ENCODE data around the gene TAB2.

Gene TAB2

DNA sequence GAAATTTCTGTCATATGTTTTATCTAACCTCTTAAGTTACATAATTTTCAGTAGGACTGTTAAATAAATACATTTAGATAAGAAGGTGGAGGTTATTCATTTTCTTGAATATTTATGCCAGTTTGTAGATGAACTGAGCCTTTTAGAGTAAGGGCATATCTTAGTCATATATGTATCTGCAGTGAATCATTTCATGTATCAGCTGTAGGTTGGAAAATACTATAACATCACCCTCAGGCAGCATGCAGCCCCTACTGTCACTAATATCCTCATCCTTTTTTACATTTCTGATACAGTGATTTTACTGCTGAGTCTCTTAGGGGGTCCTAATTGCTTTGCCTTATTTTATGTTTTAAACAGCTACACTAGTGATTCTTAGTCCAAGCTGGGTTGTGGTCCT, 63.0 kb downstream of the TAB2 start:
- DNase-seq: no peak

DNA sequence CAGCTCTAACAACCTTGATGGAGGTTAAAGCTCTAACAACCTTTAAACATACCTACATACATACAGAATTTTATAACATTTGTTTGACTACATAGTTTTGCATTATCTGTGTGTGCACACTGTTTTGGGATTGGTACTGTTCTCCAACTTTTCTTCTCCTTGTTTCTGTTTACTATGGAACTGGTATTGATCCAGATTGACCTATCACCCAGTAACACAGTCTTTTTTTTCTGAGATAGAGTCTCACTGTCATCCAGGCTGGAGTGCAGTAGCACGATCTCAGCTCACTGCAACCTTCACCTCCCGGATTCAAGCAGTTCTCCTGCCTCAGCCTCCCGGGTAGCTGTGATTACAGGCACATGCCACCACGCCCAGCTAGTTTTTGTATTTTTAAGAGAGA, 65.9 kb downstream of the TAB2 start:
- DNase-seq: no peak

DNA sequence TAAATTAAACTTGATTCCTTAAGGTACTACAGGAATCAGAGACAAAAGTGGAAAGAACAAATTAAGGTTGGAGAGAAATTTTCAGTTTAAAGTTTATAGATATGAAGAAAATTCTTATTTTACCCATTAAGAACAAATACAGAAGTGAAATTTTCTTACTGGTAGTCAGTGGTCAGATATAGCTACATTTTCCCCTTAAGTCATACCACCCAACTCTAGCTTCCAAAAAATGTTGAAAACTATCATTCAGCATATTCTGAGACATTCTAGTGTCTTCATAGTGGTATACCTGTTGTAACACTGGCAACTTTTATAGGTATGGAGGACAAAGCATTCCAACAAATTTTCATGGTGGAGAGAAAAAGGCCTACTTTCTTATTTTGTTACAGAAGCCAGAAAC, 67.0 kb downstream of the TAB2 start:
- no peak for DNase-seq

DNA sequence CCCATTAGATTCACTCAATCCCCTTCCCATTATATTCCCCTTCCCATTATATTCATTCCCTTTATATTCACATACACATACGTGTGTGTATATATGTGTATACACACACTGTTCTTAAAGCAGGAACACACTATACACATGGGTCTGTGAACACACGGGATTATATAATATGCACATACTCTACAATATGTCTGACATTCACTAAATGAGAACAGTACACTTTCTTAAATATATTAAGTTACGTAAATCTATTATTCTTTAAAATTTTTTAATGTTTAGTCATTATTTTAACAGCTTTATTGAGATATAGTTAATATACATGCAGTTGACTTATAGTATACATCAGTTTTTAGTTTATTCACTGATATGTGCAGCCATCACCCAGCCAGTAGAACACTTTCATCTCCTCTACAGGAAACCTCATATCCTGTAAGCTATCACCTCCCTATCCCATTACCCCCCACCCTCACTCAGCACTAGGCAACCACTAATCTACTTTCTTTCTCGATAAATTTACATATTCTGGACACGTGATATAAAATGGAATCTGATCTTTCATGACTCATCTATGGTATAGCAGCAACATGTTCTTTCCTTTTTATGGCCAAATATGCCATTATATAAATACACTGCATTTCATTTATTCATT, 68.6 kb downstream of the TAB2 start:
- DNase-seq: no peak

DNA sequence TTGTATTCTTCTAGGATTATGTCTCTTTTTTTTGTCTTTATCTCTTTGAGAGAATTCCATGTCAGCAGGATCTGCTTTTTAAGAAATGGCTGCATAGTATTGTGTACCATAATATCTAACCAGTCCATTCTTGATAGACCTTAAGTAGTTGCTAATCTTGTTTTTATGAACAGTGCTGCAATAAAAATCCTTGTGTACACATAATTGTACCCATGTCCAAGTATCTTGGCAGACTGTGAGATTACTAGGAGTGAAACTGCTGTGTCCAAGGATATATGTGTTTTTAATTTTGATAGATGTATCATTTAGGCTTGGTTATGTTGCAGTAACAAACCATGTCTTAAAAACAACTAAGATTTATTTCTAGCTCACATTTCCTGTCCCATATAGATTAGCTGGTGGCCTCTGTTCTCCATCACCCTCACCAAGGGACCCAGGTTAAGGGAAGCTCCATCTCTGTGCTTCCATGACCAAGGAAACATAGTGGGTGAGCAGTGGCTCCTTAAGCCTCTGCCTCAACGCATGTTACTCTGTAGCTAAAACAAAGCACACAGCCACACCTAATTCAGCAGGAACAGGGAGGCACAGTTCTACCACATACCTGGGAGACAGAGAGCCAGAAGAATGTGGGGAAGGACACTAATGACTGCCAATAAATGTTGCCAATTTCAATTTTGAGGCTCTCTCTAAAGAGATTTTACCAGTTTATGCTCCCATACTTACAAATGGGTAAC, 70.4 kb downstream of the TAB2 start:
- no peak for DNase-seq

DNA sequence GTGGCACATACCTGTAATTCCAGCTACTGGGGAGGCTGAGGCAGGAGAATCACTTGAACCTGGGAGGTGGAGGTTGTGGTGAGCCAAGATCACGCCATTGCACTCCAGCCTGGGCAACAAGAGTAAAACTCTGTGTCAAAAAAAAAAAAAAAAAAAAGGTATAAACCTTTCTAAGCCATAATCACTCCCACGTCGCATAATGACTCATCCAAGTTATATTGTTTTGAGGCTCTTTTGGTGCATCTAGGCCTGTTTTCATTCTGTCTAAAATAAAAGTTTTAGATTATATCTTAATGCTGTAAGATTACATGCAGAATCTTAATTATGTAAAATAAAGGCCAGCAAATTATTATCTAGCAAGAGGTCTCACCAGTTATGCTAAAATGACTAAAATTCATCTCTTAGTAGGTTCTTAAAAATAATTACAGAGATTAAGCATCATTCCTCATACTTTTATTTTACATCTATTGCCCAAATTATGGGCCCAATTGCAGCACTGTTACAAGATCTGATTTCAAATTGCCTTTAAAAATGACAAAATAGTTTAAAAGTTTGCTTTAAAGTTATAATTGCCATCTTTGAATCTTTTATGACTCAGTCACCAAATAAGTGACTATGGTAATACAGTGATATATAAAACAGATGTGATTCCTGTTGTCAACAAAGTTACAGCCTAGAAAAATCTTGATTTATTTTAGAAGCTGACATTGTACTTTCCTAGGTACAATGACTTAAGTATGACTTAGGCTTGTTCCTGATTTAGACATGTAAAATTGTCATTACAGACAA, 72.2 kb downstream of the TAB2 start:
- no peak for DNase-seq

DNA sequence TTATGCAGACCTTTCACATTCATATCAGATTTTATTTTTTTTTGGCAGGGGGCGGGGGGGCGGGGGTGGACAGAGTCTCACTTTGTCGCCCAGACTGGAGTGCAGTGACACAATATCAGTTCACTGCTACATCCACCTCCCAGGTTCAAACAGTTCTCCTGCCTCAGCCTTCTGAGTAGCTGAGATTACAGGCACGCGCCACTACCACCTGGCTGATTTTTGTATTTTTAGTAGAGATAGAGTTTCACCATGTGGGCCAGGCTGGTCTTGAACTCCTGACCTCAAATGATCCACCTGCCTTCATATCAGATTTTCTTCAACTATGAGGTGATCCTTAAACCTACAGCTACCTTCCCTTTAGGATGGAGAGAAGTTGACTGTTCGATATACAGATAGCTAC, 74.6 kb downstream of the TAB2 start:
- no peak for DNase-seq

DNA sequence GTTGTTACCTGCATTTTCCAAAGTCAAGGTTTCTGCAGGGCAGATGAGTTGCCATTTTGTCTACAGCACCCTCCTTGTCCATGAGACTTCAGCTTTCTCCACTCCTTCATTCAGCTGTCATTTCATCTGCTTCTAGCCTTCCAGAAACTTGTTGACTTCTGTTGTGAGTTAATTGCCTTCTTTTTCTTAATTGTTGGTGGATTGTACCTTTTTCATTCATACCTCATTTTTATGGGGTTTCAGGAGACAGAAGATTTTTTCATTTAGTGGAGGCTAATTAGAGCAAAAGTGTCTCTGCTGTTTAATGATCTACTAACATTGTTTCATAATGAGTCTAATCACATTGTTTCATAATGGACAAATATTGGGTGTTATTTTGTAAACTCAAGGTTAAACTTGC, 75.0 kb downstream of the TAB2 start:
- no peak for DNase-seq

DNA sequence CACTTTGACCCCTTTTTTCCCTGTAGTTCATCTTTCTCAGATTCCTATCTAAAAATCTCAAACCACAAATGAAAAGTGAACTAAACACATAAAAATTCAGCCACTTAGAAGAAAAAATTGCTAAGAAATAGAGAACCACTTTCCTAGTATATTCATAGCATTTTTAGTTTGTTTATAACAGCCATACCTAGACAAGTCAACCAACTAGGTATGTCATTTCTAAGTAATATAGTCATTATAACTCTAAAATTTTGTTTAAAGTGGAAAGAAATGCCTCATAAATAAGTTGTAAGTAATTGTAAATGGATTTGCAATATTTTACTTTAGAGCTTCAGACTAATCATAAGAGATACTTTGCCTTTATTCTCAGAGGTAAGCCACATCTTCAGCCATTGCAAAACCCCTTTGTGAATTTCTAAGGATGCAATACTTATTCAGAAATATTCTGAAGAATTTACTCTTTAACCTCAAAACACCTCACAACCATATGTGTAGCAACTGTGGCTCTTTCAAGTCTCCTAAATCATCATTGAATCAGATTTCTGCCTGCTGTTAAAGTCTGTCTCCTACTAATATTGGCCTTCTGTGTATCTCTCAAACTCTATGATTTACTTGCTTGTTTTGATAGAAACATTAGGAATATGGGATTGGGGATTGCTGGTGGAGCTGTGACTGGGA, 75.6 kb downstream of the TAB2 start:
- no peak for DNase-seq

DNA sequence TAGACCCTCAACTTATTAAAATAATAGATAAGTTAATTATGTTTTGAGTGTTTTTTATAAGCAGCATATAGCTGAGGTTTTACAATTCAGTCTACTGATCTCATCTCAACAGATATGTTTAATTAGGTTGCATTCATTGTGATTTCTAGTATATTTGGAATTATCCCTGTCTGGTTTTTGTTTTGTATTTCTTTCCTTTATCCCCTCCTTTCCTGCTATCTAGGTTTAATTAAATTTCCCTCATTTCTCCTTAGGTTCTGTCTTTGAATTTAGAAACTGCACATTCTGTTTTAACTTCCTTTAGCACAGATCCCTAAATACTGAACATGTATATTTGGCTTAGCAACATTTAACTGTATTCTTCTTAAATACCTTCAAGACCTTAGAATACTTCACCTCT, 77.7 kb downstream of the TAB2 start:
- no peak for DNase-seq

DNA sequence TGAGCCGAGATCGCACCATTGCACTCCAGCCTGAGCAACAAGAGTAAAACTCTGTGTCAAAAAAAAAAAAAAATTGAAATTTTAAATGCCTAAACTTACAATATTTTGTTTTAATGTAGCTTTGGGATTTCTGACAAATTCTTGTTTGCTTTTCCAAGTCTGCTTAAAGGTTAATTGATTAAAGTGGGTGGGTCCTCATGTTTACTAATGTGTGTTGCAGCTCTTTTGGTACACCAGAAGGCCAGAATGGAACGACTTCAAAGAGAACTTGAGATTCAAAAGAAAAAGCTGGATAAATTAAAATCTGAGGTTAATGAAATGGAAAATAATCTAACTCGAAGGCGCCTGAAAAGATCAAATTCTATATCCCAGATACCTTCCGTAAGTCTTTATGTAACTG, 79.9 kb downstream of the TAB2 start:
- no peak for DNase-seq

DNA sequence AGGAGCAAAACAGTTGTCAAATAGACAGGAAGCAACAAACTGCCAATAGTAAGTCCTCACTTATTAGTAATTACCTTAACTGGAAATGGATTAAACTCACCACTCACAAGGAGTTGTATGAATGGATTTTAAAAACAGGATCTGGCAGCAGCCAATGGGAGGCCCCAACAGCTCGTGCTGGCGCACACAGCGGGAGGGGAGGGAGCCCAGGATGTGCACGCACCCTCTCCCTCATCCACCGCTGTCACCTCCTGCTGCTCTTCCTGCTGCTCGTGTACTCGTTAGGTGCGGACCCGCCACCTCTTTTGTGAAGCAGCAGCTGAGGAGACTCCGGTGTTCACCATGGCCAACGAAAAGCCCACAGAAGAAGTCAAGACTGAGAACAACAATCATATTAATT, 82.5 kb downstream of the TAB2 start, which contains the start of gene SUMO4:
TSS of gene SUMO4 (plus strand) at position 213 of the 400 bp plus-strand sequence. CDS start at position 343, 130 bp downstream.
- no peak for DNase-seq

DNA sequence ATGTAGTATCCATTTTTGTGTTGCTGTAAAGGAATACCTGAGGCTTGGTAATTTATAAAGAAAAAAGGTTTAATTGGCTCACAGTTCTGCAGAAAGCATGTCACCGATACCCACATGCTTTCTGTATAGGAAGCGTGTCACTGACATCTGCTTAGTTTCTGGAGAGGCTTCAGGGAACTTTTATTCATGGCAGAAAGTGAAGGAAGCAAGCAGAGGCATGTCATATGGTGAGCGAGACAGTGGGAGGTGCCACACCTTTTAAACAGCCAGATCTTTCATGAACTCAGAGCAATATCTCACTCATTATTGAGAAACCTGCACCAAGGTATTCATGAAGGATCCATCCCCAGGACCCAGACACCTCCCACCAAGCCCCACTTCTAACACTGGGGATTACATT, 86.0 kb downstream of the TAB2 start:
- DNase-seq: no peak

DNA sequence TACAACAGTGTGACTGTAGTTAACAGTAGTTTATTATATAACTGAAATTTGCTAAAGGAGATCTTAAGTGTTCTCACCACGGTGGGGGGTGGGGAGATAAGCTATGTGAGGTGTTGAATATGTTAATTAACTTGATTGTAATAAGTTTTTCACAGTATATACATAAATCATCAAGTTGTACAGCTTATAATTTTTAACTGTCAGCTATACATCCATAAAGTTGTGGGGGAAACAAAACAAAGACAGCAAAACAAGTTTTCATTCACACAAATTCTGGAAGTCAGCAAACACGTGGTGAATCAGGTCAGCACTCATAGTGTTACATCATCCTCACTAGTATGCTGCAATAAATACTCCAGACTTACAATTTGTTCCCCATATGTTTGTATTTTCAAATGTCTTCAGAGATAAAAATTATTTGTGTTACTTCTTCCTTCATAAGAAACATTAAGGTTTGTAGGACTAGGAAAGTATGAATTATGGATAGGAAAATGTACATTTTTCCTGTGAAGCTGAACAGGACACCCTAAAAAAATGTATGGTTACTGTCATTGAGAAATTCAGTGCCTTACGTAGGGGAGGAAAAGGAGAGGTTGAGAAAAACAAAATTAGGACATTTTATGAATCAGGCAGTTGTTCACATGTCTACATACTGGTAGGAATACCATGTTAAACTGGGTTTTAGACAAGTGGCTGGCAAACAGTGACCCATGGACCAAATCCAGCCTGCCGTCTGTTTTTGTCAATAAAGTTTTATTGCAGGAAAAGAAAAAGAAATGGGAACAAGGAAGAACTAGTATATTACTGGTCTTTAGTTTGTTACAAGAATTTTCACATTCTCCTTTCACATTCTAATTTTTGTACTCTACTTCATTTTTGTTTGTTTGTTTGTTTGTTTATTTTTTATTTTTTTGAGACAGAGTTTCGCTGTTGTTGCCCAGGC, 88.6 kb downstream of the TAB2 start:
- DNase-seq: no peak

DNA sequence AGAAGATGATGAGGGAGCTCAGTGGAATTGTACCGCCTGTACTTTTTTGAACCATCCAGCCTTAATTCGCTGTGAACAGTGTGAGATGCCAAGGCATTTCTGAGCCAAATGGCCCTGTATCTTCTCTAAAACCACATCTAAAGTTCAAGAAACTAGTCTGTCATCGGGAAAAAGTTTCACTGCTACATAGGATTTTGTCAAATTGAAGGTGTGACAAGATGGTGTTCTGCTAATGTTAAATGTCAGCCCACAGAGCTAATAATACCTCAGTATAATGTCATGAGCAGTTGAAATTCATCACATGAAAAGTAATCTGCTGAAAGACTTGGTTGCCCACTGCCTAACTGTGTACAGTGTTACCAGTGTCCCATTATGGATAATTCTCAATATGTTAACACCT, 92.1 kb downstream of the TAB2 start:
- no peak for DNase-seq

DNA sequence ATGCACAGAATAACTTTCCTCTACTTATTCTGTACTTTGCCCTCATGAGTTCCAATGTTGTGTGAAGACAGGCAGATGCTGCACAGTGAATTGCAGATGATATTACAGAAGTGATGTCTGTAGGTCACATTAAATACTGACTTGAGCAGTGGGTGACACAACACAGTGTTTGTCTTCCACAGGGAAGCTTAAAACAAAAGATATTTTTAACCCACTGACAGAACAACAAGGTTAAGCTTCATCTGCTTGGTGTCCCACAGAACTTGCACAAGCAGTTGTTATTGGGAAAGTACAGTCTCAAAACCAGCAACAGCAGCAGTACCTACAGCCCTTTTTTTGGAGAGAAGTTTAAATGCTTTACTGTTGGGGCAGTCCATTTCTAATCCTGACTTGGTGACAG, 93.0 kb downstream of the TAB2 start:
- no peak for DNase-seq

DNA sequence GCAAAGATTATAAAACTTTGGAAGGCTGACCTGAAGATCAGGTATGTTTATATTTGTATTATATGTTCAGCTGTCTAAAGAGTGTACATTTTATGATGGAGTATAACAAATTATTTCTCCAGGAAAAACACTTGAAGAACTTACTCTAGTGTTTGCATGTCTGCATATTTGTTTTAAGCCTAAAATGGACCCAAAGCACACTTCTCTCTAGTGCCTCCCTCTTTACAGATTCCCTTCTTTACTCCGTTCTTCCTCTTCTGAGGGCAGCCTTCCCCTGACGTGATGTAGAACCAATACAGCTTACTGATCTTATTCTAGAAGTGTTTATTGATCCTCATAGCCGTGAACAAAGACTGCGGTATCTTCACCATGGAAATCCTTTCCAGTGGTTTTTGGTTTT, 96.5 kb downstream of the TAB2 start:
- DNase-seq: no peak

DNA sequence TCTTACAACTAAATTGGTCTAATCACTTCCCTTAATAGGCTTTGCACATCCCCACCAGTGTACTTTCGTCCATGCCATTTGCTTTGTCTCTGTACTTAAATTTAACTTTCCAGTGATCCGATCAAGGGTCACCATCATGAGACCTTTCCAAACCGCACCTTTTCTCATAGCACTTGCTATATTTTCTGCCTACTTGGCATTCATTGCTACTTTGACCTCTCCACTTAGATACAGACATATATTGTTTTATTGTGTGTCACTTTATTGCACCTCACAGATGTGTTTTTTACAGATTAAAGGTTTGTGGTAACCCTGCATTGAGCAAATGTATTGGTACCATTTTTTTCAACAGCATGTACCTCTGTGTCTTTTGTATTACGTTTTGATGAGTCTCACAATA, 97.3 kb downstream of the TAB2 start:
- DNase-seq: no peak

DNA sequence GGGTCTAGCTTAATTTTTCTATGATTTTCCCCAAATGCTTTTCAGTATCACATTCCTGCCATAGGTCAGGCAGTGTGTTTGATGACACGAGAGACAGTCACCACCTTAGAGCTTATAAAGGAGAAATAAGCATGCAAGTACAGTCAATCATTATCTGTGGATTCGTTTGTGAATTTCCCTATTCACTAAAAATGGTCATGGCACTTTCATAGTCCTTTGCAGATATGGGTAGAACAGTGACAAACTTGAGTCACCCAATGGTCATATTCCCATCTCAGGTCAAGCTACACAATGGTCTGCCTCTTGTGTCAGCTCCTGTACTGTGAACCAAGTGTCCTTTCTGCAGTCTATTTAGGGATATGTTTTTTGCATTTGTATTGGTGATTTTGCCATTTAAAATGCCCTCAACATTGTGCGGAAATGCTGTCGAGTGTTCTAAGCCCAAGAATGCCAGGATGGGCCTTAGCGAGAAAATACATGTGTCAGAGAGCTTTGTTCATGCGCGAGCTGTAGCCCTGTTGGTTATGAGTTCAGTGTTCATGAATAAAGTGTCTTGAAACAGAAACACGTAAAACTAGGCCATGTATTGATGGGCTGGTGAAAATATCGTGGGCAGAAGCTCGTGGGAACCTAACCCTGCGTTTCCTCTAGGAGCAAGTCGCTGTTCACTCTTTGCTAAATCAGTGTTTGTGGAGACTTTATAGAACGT, 102.3 kb downstream of the TAB2 start:
- DNase-seq: no peak

DNA sequence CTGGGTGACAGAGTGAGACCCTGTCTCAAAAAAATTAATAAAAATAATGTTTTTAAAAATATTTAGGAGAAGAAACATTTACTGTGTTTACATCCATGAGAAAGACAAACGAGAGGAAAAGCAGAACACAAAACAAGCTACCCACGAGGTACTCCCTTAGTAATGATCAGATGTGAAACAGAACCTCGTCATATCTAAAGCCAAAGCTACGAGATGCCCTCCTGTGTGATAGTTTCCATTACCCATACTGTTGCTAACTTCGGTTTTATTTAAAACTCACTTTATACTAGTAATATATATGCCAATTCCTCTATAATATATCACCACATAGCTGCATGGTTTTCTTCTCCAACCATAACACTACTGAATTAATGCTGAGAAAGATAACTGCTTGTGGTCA, 103.6 kb downstream of the TAB2 start:
- no peak for DNase-seq

DNA sequence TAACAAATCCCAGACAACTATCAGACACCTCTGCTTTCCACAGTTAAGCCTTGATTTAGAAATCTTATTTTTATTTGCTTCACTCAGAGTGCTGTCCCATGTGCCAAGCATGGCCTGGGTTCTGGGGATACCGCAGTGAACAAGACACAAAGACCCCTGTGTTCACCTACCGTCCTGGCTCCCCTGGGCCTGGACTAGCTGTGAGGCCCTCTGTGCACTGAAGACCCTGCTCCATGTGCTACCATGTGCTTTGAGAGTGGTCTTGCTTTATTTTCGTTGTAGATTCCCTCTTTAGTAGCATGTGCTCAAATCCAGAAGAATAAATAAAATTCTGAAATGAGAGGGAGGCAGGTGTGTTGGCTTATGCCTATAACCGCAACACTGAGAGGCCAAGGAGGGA, 105.1 kb downstream of the TAB2 start:
- DNase-seq: no peak
